K562 treated with DMSO at 1 percent for 12 hours (cell line): Measurements from ENCODE around the gene TMSB4Y. TPM values are rescaled to one million over a fixed set of nuclear protein-coding genes. Genes with fewer than 3 reads are reported as not detected.

Experiments
- total RNA-seq: library from RNA; unstranded; fragments of 300-600 nt; gene quantifications from 2 replicates; pipeline ENCODE4 v1.2.3, GENCODE V29; 2022; ENCODE audit not compliant: insufficient read depth

Gene TMSB4Y
- total RNA-seq = not detected in 2 replicates

GRCh38 chrY:13703568-13703968 is at the start of gene TMSB4Y:
TSS of gene TMSB4Y (plus strand) at chrY:13703899.

Other genes starting within 250 kb of the TMSB4Y start
- gene UTY, start 223.9 kb upstream of the TMSB4Y start, total RNA-seq = not detected in 2 replicates